Thyroid gland (tissue), 4 donors: ENCODE results near the gene FBRSL1.

Experiments used
- CTCF ChIP-seq, 6 experiments: fragments of 200-600 bp in 3 of 6; fragments of 450-650 bp in 3 of 6; sonication (generic) in 3 of 6; IDR thresholded peaks; one replicate each; pipeline ENCODE4 v1.5.1; 2016 to 2019; ENCODE audit warnings: antibody characterized with exemption in 6 of 6, mild to moderate bottlenecking in 2 of 6, inconsistent platforms in 1 of 6, moderate library complexity in 1 of 6
- POLR2A ChIP-seq, 2 donors: fragments of 450-650 bp; IDR thresholded peaks; one replicate each; pipeline ENCODE4 v1.6.1; 2017; ENCODE audit warnings: antibody characterized with exemption in 2 of 2, mild to moderate bottlenecking in 2 of 2, moderate library complexity in 1 of 2

- TF ChIP-seq POLR2A (IDR thresholded peaks at IDR 0.05) (no peak), CTCF (IDR thresholded peaks at IDR 0.05) (no peak)
These were observed 58.6 kb downstream of the FBRSL1 start for GRCh38 chr12:132548430-132549058.
